ENCODE data around the gene TAOK3.

Gene TAOK3

DNA sequence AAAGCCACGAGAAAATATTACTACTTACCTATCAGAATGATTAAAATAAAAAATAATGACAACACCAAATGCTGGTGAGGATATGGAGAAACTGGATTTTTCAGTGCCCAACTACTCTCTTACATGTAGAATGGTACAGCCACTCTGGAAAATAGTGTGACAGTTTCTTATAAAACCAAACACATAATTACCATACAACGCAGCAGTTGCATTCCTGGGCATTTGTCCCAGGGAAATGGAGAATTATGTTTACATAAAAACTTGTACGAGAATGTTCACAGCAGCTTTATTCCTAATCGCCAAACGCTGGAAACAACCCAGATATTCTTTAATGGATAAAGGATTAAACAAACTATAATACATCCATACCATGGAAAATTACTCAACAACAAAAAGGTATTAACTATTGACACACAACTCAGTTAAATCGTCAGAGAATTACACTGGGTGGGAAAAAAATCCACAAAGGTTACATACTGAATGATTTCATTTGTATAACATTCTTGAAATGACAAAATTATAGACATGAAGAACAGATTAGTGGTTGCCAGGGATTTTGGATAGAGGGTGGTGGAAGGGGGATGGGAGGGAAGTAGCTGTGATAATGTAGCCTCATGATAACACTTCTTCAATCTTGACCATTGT, 35.4 kb downstream of the TAOK3 start:
- TF ChIP-seq CTCF (IDR thresholded peaks at IDR 0.05; ENCODE audit: low read depth, low read length, missing control alignments): no peak
- no peak overlapping the region for H3K4me3 ChIP-seq (ENCODE audit: low read depth, low read length)

DNA sequence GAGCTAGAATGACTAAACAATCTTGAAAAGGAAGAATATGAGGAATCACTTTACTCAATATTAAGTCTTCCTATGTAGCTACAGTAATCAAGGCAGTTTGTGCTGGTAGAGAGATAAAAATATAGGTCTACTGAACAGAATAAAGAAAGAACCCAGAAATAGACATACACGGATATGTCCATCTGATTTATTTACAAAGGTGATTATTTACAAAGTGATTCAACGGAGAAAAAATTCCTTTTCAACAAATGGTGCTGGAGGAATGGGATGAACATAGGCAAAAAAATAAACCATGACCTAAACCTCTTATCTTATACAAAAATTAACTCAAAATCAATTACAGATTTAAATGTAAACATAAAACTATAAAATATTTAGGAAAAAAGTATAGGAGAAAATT, 36.6 kb downstream of the TAOK3 start:
- H3K4me3 ChIP-seq (ENCODE audit: low read depth, low read length): no peak overlapping the region
- TF ChIP-seq CTCF (IDR thresholded peaks at IDR 0.05; ENCODE audit: low read depth, low read length, missing control alignments): no peak
- DNase-seq (ENCODE audit: low read depth): no peak

More for the DNA sequence above, 35.4 kb downstream of the TAOK3 start:
- DNase-seq (ENCODE audit: low read depth): no peak

- no peak overlapping the region for H3K4me3 ChIP-seq (ENCODE audit: low read depth, low read length)
- DNase-seq (ENCODE audit: low read depth): no peak
- no peak for TF ChIP-seq CTCF (IDR thresholded peaks at IDR 0.05; ENCODE audit: low read depth, low read length, missing control alignments)
Observed at GRCh38 chr12:118334939-118335567, 37.7 kb downstream of the TAOK3 start.

GRCh38 chr12:118334241-118334640, 38.5 kb downstream of the TAOK3 start:
- no peak for DNase-seq (ENCODE audit: low read depth)
- no peak overlapping the region for H3K4me3 ChIP-seq (ENCODE audit: low read depth, low read length)
- TF ChIP-seq CTCF (IDR thresholded peaks at IDR 0.05; ENCODE audit: low read depth, low read length, missing control alignments): no peak

GRCh38 chr12:118332511-118332910, 40.2 kb downstream of the TAOK3 start:
- no peak overlapping the region for H3K4me3 ChIP-seq (ENCODE audit: low read depth, low read length)
- DNase-seq (ENCODE audit: low read depth): no peak
- TF ChIP-seq CTCF (IDR thresholded peaks at IDR 0.05; ENCODE audit: low read depth, low read length, missing control alignments): no peak

- no peak for TF ChIP-seq CTCF (IDR thresholded peaks at IDR 0.05; ENCODE audit: low read depth, low read length, missing control alignments)
- no peak overlapping the region for H3K4me3 ChIP-seq (ENCODE audit: low read depth, low read length)
- peak; percentile 35 for DNase-seq (ENCODE audit: low read depth)
Observed at GRCh38 chr12:118330421-118331018, 42.2 kb downstream of the TAOK3 start.
